ENCODE data around the gene ROCK2.
A peak's percentile ranks its signal among the peaks of the same experiment; 100 is the strongest.
"Not testable (repeated sequence)": the region's sequence is repeated elsewhere in the genome, so short reads cannot be mapped to it uniquely, and the experiment has no call there.

ROCK2 gene

DNA sequence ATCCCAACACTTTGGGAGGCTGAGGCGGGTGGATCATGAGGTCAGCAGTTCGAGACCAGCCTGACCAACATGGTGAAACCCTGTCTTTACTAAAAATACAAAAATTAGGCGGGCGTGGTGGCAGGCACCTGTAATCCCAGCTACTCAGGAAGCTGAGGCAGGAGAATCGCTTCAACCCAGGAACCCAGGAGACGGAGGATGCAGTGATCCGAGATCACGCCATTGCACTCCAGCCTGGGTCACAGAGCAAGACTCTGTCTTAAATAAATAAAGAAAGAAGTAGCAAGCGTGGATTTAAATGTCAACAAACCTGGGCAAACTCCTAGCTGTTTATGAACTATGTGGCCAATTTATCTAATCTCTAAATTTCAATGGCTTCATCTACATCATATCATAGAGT is 82.9 kb downstream of the ROCK2 start:
- FAIRE-seq: not testable (repeated sequence)

DNA sequence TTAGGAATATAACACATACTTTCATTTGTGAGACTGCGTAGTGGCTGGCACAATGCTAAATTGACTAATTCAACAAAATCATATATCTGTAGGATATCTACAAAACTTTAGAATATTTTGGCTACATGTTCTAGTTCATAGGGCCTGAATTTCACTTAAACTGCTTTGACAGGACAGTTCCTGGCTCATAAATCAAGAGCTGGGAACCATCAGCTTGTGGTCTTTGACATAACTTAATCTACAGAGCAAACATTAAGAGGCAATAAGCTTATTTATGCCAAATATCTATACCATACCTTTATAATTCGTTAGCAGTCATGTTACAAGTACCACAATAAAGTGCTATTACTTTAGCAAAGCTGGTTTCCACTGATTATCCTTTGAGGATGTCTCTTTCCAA is 83.5 kb downstream of the ROCK2 start:
- no peak for FAIRE-seq

DNA sequence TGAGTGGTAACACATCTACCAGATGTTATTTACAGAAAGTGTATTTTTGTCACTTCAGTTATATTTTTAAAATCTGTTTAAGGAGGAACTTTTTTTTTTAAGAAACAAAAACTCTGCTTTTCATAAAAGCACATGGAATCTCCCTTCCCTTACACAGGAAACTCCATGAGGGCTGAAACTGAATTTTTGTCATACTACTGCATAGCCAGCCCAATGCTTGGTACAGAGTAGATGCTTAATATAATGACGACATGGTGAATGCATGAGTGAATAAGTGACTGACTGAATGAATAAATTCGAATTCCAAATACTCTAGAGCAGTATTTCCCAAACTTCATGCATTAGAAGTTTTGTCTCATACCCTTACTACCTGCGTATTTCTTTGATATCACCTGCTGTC is 86.5 kb downstream of the ROCK2 start:
- FAIRE-seq: no peak

DNA sequence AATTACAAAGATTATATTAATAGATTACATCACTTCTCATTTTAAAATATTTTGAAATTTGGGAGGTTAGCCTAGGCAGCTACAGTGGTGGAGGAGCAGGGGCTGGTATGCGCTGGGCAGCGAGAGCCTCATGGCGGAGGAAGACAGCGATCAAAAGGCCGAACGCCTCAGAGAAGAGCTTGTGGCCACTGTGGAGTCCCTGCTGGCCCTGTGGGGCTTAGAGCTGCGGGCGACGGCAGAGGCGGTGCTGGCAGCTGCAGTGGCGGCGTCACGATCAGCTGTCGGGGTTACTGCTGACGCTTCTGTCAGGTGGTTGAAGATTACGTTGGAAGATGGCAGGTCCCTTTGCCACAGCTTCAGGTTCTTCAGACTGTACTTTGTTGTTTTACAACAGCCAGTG is 87.4 kb downstream of the ROCK2 start:
- FAIRE-seq: no peak

DNA sequence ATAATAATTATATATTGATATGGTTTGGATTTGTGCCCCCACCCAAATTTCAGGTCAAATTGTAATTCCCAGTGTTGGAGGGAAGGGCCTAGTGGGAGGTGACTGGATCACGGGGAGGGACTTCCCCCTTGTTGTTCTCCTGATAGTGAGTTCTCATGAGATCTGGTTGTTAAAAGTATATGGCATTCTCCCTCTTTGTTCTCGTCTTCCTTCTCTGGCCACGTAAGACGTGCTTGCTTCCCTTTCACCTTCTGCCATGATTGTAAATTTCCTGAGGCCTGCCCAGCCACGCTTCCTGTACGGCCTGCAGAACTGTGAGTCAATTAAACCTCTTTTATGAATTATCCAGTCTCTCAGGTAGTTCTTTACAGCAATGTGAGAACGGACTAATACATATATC is 88.3 kb downstream of the ROCK2 start:
- no peak for FAIRE-seq

DNA sequence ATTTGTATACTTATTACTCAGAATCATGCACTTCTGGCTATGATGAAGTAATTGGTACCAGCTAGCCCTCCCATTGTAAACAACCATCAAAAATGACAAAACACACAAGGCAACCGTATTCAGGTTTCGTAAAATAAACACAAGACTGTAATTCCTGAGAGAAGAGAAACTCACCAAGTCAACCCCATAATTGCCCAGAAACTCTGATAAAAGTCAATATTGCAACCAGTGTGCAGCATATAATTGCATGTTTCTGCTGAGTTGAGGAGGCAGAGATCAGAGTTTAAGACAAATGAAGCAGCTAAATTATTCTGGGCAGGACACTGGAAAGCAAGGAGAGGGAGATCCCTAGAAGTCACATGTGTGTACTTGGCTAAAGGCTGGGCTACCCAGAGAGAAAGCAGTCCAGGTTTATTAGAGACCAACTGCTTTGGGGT is 90.3 kb downstream of the ROCK2 start:
- peak; percentile 75 for FAIRE-seq

DNA sequence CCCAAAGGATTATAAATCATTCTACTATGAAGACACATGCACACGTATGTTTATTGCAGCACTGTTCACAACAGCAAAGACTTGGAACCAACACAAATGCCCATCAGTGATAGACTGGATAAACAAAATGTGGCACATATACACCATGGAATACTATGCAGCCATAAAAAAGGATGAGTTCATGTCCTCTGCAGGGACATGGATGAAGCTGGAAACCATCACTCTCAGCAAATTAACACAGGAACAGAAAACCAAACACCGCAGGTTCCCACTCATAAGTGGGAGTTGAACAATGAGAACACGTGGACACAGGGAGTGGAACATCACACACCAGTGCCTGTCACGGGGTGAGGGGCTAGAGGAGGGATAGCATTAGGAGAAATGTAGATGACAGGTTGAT is 92.0 kb downstream of the ROCK2 start:
- not testable (repeated sequence) for FAIRE-seq

DNA sequence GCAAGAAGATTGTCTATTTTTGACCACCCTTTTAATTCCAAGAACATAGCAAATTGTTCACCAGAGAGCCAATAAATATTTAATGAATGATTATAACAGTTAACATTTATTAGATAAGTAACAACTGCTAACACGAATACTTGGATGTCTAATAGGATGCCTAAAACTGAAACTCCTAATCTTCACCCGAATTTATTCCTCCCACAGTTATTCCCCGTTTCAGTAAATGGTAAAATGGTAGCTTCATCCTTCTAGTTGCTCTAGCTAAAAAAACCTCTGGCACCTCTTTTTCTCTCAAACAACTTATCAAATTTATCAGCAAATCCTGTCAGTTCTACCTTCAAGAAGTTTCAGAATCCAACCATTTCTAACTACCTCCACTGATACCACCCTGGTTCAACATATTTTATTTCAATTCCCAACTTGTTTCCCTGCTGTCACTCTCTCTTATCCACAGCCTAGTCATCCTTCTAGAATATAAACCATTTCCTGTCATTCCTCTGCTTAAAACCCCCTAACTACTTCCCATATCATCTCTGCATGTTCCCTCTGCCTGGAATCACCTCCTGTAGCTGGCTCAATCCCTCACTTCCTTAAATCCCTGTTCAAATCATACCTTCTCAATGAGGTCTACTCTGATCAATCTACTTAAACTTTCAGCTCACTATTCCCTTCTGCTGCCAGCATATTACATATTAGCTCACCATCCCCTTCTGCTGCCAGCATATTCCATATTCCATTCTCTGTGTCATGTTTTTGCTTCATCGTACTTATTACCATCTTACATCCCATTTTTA is 93.8 kb downstream of the ROCK2 start:
- no peak for FAIRE-seq

DNA sequence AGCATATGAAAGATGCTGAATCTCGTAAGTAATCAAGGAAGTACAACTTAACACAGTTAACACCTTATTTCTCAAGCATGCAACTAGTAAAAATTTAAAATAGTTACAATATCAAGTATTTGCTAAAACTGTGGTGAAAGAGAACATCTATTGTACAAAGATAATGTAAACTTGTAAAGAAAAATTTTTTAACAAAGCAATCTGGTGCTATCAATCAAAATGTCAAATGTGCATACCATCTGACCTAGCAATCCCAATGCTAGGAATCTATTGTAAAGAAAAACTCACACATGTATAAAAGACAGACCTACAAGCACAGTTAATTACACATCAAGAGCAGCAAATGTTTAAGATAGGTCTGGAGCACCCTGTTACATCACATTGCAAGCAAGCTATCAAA is 99.1 kb downstream of the ROCK2 start:
- FAIRE-seq: no peak

DNA sequence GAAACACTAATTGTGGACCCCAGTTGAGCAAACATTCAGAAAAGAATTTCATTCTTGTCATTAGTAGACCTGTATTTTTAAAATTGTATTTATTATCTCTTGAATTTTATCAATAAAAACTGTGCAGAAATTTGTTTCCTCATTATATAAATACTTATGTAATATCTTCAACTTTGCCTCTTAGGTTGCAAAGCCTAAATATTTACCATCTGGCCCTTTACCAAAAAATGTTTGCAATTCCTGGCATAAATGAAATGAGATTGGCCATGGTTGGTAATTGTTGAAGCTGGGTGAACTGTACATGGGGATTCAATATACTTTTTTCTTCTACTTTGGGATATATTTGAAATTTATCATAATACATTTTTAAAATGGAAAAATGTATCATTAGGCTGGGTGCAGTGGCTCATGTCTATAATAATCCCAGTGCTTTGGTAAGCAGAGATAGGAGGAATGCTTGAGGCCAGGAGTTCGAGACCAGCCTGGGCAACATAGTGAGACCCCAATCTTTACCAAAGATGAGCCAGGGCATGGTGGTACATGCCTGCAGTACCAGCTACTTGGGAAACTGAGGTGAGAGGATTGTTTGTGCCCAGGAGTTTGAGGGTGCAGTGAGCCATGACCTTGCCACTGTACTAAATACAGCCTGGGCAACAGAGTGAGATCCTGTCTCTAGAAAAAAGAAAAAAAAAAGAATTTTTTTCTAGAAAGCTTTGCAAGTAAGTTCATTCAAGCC is 100.2 kb downstream of the ROCK2 start:
- FAIRE-seq: peak; percentile 72

DNA sequence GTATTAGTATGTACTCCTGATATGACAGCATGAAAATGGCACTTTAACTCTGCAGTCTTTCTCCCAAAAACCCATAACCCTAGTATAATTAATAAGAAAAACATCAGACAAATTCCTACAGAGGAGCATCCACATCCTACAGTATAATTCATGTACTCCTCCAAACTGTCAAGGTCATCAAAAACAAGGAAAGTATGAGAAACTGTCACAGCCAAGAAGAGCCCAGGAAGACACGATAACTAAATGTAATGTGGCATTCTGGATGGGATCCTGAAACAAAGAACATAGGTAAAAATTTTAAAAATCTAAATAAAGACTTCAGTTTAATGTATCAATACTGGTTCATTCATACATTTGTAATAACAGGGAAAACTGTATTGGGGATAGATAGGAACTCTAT is 100.9 kb downstream of the ROCK2 start:
- no peak for FAIRE-seq

DNA sequence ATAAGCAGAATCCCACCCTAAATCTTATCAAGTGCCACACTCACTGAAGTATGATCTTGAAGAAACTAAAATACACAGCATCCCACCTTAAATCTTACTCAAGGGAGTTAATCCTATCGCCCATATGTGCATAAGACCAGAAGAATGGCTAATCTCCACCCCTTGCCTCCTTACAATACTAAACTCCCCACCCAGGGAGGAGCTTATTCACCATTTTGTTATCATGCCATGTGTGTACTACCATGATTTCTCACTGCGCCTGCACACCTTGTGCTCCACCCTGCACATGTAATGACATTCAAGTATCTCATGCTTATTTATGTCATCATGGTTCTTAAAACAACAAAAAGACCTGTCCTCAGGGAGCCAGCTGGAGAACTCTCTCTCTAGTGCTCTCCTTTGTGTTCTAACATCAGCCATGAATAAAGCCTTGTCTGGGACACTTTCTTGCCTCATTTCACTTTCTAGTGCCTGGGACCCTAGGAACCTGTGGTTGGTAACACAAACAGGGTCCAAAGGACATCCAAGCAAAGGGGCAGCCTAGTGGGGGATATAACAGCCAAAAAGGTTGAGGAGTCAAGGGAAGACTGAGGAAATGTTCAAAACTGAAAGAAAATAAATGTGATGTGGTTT is 101.8 kb downstream of the ROCK2 start:
- FAIRE-seq: no peak

DNA sequence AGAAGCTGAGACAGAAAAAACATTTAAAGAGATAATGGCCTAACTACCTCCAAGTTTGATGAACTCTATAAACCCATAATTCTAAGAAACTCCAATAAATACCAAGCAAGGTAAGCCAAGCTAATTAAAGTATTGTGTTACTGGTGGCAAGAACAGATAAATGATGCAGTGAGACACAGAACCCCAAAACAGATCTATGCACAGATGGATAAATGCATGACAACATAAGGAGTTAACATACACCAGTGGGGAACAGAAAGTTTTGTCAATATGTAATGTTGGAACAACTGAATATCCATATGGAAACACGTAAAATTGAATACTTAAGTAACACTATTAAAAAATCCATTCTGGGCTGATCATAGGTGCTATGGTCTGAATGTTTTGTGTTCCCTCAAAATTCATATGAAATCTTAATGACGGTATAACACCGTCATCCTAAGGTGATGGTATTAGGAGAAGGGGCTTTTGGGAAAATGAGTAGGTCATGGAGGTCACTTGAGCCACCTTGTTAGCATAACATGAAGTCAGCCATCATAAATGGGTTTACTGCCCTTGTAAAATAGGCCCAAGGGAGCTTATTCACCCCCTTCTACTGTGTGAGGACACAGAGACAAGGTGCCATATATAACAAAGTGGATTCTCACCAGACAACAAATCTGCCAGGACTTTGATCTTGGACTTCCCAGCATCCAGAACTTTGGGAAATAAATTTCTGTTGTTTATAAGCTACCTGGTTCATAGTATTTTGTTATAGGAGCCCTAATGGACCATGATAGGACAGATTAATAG is 102.8 kb downstream of the ROCK2 start:
- no peak for FAIRE-seq

DNA sequence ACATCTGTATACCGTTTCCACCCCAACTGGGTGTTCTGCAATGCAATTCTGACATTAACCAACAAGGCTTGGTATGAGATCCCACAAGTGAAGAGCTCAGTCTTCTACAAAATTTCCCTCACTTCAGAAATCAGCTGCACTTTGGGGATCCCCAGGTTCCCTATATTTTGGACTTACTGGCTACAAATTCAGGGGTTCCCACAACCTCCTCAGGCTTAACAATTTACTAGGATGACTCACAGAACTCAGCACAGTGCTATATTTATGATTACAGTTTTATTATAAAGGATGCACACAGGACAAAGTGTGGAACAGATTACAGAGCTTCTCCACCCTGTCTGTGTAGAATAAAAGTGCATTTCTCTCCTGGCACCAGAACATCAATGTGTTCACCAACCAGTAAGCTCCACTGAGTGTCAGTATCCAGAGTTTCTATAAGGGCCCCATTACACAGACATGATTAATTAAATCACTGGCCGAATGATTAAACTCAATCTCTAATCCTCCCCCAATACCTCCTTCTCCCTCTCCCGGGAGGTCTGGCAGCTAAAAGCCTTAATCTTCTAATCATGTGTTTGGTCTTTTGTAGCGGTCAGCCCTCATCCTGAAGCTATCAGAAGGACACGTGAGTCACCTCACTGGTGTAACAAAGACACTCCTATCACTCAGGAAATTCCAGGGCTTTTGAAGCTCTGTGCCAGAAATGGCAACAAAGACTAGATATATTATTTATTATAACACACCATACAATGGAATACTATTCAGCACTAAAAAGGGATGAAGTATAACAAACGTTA is 104.6 kb downstream of the ROCK2 start:
- no peak for FAIRE-seq

DNA sequence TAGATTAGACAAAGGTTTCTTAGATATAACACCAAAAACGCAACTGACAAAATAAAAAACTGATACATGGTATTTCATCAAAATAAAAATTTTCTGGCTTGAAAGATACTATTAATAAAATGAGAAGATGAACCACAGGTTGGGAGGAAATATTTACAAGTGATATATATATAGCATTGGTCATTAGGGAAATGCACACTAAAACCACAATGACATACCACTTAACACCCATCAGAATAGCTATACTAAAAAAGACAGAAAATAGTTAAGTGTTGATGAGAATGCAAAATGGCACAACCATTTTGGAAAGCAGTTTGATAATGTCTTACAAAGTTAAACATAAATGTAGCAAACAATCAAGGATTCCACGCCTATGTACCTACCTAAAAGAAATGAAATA is 105.3 kb downstream of the ROCK2 start:
- FAIRE-seq: no peak

DNA sequence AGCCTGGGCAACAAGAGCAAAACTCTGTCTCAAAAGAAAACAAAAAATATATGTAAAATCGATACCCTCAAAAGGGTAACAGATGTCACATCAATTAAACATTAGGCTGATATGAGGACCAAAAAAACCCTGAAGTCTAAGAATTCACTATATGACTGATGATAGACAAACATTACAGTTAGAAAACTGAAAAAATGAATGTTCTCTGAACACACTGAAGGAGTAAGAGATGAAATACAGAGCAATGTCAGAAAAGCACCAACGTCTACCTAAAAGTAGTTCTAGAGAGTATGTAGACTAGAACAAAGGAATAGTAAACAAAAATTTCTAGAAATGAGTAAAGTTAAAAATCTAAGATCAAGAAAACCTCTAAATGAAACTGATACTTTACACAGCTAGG is 107.3 kb downstream of the ROCK2 start:
- FAIRE-seq: no peak

DNA sequence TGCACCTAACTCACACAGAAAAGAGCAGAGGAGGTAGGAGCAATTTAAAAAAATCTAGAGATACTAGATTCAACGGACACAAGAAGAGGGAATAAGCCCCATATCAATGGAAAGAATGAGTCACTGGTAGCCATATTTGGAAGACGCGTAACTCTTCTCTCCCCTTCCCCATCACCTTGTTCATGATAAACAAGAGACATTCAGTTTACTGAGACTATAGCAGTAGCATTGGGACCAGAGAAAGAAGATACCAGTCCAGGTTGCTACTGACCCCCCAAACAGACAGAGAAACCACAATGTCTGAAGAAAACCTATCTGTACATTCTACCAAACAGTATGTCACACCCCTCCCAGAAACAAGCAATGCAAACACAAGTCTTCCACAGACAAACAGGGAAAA is 108.1 kb downstream of the ROCK2 start:
- FAIRE-seq: no peak

DNA sequence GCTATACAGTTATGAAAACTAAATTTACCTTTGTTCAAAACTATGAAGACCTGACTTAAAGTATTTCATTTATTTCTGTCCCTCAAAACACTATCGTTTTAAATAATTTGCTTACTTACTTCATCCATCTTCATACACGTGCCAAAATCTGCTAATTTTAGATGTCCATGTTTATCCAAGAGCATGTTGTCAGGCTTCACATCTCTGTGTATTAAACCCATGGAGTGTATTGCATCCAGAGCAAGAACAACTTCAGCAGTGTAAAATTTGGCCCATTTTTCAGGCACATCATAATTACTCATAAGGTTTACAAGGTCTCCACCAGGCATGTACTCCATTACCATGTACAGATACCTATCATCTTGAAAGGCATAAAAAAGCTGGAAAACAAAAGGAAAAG is 108.9 kb downstream of the ROCK2 start:
- FAIRE-seq: no peak

DNA sequence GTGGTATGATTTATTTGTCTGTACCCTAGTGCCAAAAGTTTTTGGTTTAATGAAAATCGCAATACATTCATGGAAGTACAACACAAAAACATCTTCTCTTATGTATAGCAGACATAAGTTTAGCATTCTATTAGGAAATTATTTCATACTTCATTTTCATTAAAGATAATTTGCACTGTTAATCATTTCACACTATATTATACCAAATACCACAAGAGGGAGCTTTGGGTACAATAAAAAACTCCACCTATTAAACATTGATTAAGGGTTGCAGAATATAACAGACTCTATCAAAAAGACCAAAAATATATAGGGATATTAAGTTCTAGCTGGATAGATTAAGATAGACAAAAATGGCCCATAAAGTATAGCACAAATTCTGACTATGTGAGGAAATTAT is 110.1 kb downstream of the ROCK2 start:
- FAIRE-seq: peak; percentile 98

DNA sequence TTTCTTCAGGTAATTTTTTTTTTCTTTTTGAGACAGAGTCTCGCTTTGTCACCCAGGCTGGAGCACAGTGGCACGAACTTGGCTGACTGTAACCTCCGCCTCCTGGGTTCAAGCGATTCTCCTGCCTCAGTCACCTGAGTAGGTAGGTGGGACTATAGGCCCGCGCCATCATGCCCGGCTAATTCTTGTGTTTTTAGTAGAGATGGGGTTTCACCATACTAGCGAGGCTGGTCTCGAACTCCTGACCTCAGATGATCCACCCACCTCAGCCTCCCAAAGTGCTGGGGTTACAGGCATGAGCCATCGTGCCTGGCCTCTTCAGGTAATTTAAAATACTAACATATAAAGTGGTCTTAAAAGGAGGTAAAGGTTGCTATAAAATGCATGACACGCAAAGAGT is 113.2 kb downstream of the ROCK2 start:
- FAIRE-seq: not testable (repeated sequence)

DNA sequence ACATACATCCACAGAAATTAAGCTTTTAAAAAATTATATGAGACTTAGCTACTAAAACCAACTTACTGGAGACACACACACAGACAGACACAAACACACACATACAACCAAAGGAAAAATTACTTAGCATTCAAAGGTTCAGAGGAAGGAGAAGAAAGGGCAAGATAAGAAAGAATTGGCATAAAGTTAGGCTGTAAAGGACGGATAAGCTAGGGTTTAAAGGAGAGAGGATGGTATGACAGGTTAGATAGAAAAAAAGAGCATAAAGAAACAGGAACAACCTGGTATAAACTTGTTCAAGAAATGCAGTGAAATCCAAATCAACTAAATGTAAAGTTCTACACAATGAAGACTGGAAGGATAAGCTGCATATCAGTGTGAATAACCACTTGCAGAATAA is 115.7 kb downstream of the ROCK2 start:
- no peak for FAIRE-seq

DNA sequence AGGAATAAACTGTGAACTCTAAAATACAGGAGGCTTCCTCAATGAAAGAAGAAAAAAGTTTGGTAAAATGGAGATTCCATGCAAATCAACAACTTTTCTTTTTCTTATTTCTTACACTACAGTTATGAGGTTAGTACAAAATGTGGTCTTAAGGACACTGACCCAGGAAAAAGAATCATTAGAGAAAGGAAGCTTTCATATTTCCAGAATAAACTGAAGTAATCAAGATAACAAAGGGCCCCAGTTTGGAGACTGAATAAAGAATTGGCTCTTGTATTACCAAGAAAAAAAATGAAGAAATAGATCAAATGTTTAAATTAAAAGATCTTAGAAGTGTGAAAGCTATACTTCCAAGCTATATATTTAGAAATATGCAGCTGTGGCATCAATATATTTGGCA is 116.8 kb downstream of the ROCK2 start:
- FAIRE-seq: no peak

Measured in islet of Langerhans (tissue), 1 donor.